Panc1 (cell line): ENCODE data around the gene CHRNB4. TPM values are rescaled to one million over a fixed set of nuclear protein-coding genes. Genes with fewer than 3 reads are reported as not detected.

Experiments used
- ATAC-seq: fragments of 200-7000 bp; cut with Tn5 transposase; 2 replicates; pipeline ENCODE4 v1.9.1; 2020; ENCODE audit warnings: mild to moderate bottlenecking, moderate library complexity
- BruUV-seq: library from RNA; stranded (reverse); fragments of 400-500 nt; replicated peaks from 2 replicates; lab custom pipeline; 2021; lab: Mats Ljungman, UMichigan
- CTCF ChIA-PET: fragments of 300-600 bp; sonication (Branson Sonifier 250); formaldehyde crosslinking; loops from one replicate; lab custom pipeline; 2022; ENCODE audit warnings: antibody characterized with exemption; lab: Charles Lee
- POLR2A ChIA-PET: fragments of 300-600 bp; sonication (Branson Sonifier 250); formaldehyde crosslinking; loops from one replicate; lab custom pipeline; 2022; ENCODE audit warnings: antibody characterized with exemption; lab: Charles Lee
- DNase-seq: peaks from one replicate; pipeline ENCODE4 v3.0.0-alpha.2; 2010; ENCODE audit warnings: low read depth, low spot score
- H3K27ac ChIP-seq: 2 replicates; pipeline ENCODE4 v1.5.1; 2011; ENCODE audit warnings: mild to moderate bottlenecking, low read length, inconsistent platforms
- H3K27me3 ChIP-seq: fragments of 200-500 bp; sonication (Bioruptor generic); 2 replicates; pipeline ENCODE4 v1.6.0; 2014; ENCODE audit warnings: low read length, inconsistent platforms; ENCODE audit not compliant: control insufficient read depth, insufficient read depth
- H3K36me3 ChIP-seq: fragments of 200-500 bp; sonication (Bioruptor generic); 2 replicates; pipeline ENCODE4 v1.5.1; 2014; ENCODE audit warnings: inconsistent platforms, mild to moderate bottlenecking, low read length, moderate library complexity; ENCODE audit not compliant: control insufficient read depth, insufficient read depth
- H3K4me1 ChIP-seq: 2 replicates; pipeline ENCODE4 v1.5.1; 2011; ENCODE audit warnings: inconsistent platforms, mild to moderate bottlenecking, low read length, moderate library complexity; ENCODE audit not compliant: control insufficient read depth, insufficient read depth
- H3K4me3 ChIP-seq, 2 experiments: 2 replicates each; pipeline ENCODE4 v1.5.1; 2011 to 2012; ENCODE audit warnings: low read depth in 2 of 2, low read length in 2 of 2, mild to moderate bottlenecking in 2 of 2, inconsistent platforms in 1 of 2, moderate library complexity in 1 of 2
- H3K9me3 ChIP-seq: fragments of 200-500 bp; sonication (Bioruptor generic); 2 replicates; pipeline ENCODE4 v1.5.1; 2014; ENCODE audit warnings: low read depth, mild to moderate bottlenecking, inconsistent platforms, low read length, moderate library complexity; ENCODE audit not compliant: control insufficient read depth, insufficient read depth
- POLR2AphosphoS5 ChIP-seq: IDR thresholded peaks from 2 replicates; pipeline ENCODE4 v1.6.1; 2012; ENCODE audit warnings: mild to moderate bottlenecking, low read depth, low read length, moderate library complexity
- REST ChIP-seq, 2 experiments: IDR thresholded peaks; 2 replicates each; pipeline ENCODE4 v1.6.1; 2011 to 2012; ENCODE audit warnings: low read depth in 2 of 2, control low read depth in 1 of 2, low read length in 1 of 2, mild to moderate bottlenecking in 1 of 2, moderate library complexity in 1 of 2; ENCODE audit not compliant: insufficient read depth in 1 of 2
- SIN3A ChIP-seq: IDR thresholded peaks from 2 replicates; pipeline ENCODE4 v1.6.1; 2012; ENCODE audit warnings: low read depth, mild to moderate bottlenecking, low read length, moderate library complexity, borderline replicate concordance; ENCODE audit not compliant: insufficient read depth
- TCF7L2 ChIP-seq: IDR thresholded peaks from 2 replicates; pipeline ENCODE4 v1.6.1; 2011; ENCODE audit warnings: mild to moderate bottlenecking, low read depth, low read length, inconsistent platforms
- in situ Hi-C: cut with HindIII; loops from 2 replicates; pipeline ENCODE4 v1.10.0; 2016; ENCODE audit warnings: low sequenced_read_pairs, low pct_unique_long_range_greater_than_20kb
- intact Hi-C: fragments of 100-400 bp; cut with micrococcal nuclease; formaldehyde crosslinking; loops from one replicate; pipeline ENCODE4 v1.10.0; 2022; ENCODE audit not compliant: unreplicated experiment
- total RNA-seq: library from RNA; stranded (reverse); gene quantifications from one replicate; pipeline ENCODE4 v1.2.1, GENCODE V29; 2021; ENCODE audit not compliant: unreplicated experiment
- TF ChIP-seq, protein P1 (sequence below): fragments of 450-650 bp; IDR thresholded peaks from 2 replicates; pipeline ENCODE4 v1.5.1; 2017; ENCODE audit warnings: mild to moderate bottlenecking

Gene CHRNB4
- total RNA-seq, 1 experiment from 2014 or later, result not detected

GRCh38 chr15:78635346-78635745 is 5.7 kb downstream of the CHRNB4 start:
- DNase-seq, result no peak
- H3K9me3 ChIP-seq, result no peaks in the 10 kb centered on the region; the same call in 1 of the 2 replicates
- intact Hi-C loops, result no loop called here
- H3K27ac ChIP-seq, result no peak overlapping the region
- no peak overlapping the region for H3K4me3 ChIP-seq
- no peak for ATAC-seq
- POLR2A ChIA-PET, result no interaction called here
- H3K27me3 ChIP-seq, result no peaks in the 10 kb centered on the region
- CTCF ChIA-PET, result interaction anchor here (1.5 kb wide), 1 partner anchor 103 kb away, joined by 5 read pairs; no protein-coding TSS in a partner anchor
- no peaks in the 10 kb centered on the region for H3K36me3 ChIP-seq
- H3K4me1 ChIP-seq, result no peaks in the 10 kb centered on the region
- no TSS peak for BruUV-seq
- in situ Hi-C loops, result no loop called here
- TF ChIP-seq REST (IDR thresholded peaks at IDR 0.05; ENCODE audit: insufficient read depth in 1 of 2, low read depth in 2 of 2, low read length in 1 of 2), result no peak
- TF ChIP-seq POLR2AphosphoS5, result no peak
- TF ChIP-seq TCF7L2, result no peak
- TF ChIP-seq, protein P1, sequence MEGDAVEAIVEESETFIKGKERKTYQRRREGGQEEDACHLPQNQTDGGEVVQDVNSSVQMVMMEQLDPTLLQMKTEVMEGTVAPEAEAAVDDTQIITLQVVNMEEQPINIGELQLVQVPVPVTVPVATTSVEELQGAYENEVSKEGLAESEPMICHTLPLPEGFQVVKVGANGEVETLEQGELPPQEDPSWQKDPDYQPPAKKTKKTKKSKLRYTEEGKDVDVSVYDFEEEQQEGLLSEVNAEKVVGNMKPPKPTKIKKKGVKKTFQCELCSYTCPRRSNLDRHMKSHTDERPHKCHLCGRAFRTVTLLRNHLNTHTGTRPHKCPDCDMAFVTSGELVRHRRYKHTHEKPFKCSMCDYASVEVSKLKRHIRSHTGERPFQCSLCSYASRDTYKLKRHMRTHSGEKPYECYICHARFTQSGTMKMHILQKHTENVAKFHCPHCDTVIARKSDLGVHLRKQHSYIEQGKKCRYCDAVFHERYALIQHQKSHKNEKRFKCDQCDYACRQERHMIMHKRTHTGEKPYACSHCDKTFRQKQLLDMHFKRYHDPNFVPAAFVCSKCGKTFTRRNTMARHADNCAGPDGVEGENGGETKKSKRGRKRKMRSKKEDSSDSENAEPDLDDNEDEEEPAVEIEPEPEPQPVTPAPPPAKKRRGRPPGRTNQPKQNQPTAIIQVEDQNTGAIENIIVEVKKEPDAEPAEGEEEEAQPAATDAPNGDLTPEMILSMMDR, result no peak
- TF ChIP-seq SIN3A, result no peak

GRCh38 chr15:78634210-78635145 is 6.5 kb downstream of the CHRNB4 start:
- no peaks in the 10 kb centered on the region for H3K27me3 ChIP-seq
- DNase-seq (no peak), ATAC-seq (no peak)
- ChIA-PET POLR2A (no interaction called here), CTCF (no interaction called here)
- no TSS peak for BruUV-seq
- no peaks in the 10 kb centered on the region; the same call in 1 of the 2 replicates for H3K9me3 ChIP-seq
- TF ChIP-seq SIN3A (no peak), TCF7L2 (no peak), REST (IDR thresholded peaks at IDR 0.05; ENCODE audit: insufficient read depth in 1 of 2, low read depth in 2 of 2, low read length in 1 of 2) (no peak), POLR2AphosphoS5 (no peak)
- TF ChIP-seq, protein P1, result no peak
- no peak overlapping the region for H3K27ac ChIP-seq
- no peak overlapping the region for H3K4me3 ChIP-seq
- in situ Hi-C loops (no loop called here), intact Hi-C loops (no loop called here)
- no peaks in the 10 kb centered on the region for H3K36me3 ChIP-seq
- H3K4me1 ChIP-seq, result no peaks in the 10 kb centered on the region
